Measurements from ENCODE around the gene LRRC8D.

DNA sequence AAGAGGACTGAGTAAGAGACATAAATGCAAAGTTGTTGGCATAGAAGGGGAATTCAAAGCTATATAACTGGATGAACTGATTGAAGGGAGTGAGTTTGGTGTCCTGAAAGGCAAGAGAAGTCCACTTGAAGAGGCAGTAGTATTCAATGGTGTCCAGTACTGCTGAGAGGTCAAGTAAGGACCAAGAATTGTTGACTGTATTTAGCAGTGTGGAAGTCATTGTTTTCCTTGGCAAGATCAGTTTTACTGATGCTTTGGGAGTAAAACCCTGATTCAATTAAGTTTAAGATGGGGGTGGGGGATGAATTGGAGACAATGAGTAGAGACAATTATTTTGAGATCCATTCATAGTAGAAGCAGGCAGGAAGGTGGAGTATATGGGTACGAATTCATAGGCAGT is 5.8 kb upstream of the LRRC8D start:
- TF ChIP-seq CTCF (IDR thresholded peaks at IDR 0.05) (no peak), POLR2A (IDR thresholded peaks at IDR 0.05) (no peak)
